HL-60/S4 treated with retinoic acid at 250 ng/mL for 4 days and 3 days (cell line): Measurements from ENCODE around the gene PTPRK.

ENCODE experiments used
- in situ Hi-C: fragments of 300-500 bp; cut with MboI; formaldehyde crosslinking; loops from 2 replicates; pipeline ENCODE4 v1.7.0; 2022; ENCODE audit warnings: low sequenced_read_pairs

The PTPRK gene

GRCh38 chr6:128305228-128305627 is 215.2 kb downstream of the PTPRK start:
- in situ Hi-C loops = no loop called here

DNA sequence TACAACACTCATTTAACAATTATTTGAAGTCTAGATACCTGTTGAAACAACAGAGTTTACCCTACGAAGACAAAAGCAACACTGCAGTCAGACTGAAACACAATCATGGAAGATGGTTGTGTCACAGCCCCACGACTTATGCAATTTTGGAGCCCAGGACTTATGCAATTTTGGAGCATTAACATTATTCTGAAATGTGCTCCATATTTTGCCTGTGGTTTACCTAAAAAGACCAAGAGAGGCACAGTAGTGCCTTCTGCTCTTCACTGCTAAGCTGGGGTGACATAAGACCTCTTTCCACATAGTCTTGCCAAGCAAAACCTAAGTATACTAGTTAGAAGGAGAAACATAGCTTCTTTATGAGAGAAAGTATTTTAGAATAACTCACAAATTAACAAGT is 216.5 kb downstream of the PTPRK start:
- in situ Hi-C loops = no loop called here

DNA sequence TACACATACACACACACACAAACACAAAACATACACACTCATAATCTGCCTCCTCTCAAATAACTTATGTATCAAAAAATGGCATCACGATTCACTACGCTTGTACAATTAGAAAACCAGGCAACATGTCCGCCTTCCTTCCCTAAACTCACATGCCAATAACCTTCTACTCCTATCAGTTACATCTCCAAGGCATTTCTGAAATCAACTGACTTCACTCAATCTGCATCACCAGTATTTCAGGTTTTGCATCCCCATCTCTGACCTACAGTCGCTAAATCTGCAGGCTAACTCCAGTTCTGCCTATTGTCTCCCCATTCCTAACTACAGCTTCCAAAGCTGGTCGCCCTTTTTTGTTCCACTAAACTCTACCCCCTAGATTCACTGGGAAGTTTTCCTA is 217.5 kb downstream of the PTPRK start:
- in situ Hi-C loops = no loop called here

DNA sequence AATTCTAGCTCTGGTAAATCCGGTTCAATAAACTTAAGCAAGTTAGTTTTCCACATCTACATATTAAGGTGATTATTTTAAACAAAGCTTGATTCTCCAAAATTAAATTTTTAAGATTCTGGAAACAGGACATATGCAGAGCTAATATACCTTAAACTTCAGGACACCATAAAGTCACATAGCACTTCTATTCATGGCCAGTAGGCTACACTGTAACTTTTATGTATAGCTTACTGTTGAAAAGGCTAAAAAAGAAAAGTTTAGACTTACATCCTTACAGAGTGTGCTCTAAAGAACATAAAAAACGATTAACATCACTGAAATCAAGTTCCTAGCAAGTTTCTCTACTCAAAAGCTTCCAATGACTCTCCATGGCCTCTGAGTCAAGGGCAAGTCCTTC is 224.7 kb downstream of the PTPRK start:
- in situ Hi-C loops = no loop called here

DNA sequence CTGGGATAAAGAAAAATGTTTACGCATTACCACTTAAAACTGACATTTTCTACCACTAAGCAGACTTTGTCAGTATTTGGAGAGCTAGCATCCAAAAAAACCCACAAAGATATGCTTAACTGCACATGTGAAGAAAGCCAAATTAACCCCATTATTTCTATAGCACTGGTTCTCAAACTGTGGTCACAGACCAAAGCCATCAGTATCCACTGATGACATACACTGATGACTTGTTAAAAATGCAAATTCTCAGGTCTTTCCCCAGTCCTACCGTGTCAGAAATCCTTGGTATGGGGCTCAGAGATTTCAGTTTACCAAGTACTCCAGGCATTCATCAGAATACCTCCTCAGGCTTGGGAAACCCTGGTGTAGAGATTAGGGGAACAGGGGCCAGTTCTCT is 230.2 kb downstream of the PTPRK start:
- in situ Hi-C loops = no loop called here

DNA sequence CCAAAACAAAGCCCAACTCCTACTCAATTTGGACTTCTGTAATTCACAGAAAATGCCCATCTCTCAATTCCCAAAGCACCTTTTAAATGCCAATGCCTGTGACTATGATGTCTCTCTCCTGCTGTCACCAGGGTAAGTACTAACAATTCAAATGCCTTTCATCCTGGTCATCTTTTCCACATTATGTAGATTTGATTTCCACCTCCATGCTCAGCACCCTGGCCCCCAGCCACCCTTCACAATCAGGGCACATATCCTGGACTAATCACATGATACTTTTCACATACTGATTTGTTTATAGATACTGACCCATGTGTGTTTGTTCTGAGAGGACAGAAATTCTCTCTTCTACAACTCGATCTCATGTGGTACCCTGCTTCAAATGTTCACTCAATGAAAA is 236.3 kb downstream of the PTPRK start:
- in situ Hi-C loops = no loop called here

- in situ Hi-C loops = no loop called here
These were observed 237.4 kb downstream of the PTPRK start for GRCh38 chr6:128282961-128283360.

DNA sequence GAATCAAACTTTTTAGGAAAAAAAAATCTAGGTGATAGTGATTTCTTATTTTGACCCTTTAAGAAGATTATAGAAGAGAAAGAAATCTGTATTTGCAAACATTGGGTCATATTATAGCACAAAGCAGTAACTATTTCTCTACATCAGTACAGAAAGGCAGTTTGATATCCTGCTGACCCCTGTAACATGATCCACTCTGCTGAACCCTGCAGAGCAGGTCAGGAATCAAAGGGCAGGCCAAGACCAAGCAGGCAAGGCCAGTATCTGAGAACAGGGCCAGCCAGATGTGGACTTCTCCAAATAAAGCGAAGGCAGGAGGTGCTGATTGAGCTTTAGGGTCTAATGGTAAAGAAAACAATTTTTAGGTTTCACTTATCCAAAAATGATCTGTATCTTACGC is 239.4 kb downstream of the PTPRK start:
- in situ Hi-C loops = no loop called here

DNA sequence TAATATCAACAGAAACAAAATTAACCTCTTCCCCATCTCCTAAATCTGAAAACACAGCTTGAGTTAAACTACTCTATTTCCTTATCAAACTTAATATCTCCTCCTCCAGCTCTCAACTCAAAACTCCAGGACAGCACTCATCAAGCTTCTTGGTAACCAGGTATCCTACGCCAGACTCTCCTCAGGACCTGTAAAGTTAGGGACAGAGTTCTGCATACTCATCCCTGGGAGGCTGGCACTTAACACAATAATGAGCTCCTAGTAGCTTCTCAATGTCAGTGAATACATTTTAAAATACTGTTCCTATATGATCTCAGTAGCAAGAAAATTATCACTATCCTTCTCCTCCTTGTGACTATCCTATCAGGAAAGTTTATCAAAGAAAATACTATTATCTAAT is 240.3 kb downstream of the PTPRK start:
- in situ Hi-C loops = no loop called here

DNA sequence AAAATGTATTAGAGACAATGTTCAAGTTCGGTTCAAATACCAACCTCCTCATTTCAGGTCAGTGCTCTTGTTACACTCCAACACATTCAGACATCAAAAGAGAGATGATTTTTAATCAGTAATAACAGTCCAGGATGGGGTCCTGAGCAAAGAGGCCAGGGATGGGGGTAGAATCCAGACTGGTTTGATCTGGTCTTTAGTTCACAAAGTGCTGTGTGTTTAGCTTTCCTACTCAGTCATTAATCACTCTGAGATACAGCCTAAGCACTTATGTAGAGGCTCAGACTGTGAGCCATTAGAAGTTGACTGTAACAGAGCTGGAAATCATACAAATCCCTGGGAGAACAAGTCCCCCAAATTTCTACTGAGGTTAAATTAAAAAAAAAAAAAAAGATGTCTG is 241.6 kb downstream of the PTPRK start:
- in situ Hi-C loops = no loop called here

- in situ Hi-C loops = no loop called here
These were observed 243.0 kb downstream of the PTPRK start for GRCh38 chr6:128277379-128277778.

DNA sequence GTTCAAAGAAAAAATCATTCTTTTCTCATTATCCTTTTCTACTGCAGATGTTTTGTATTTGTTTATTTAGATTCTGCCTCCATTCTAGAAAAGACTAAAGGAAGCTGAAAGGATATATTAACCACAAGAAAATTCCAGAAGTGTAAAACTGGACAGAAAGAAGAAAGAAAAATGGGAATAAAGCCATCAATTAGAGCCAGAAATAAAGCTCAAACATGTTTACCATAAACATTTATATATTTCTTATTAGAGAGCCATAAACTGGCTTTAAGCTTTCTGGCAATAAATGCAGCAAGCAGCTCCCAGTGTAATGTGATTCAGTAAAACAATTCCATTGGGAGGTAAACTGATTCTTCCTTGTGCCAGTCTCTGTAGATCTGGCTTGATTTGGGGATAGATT is 244.1 kb downstream of the PTPRK start:
- in situ Hi-C loops = no loop called here

DNA sequence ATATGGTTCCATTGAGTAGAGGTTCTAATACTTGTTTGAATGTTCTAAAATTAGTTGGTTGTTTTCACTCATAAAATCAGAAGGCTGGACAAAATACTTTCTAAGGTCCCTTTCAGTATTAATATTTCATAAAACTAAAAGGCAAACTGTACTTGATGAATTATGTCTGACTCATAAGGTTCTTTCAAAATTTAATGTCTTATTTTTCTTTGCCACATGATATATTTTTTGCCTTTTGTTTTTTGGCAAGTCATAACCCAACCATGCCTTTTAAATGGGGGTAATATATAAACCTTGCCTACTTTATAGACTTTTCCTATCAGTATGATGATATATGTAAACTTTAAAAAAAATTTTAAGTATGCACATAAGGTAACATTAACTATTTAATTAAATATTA is 244.7 kb downstream of the PTPRK start:
- in situ Hi-C loops = no loop called here

DNA sequence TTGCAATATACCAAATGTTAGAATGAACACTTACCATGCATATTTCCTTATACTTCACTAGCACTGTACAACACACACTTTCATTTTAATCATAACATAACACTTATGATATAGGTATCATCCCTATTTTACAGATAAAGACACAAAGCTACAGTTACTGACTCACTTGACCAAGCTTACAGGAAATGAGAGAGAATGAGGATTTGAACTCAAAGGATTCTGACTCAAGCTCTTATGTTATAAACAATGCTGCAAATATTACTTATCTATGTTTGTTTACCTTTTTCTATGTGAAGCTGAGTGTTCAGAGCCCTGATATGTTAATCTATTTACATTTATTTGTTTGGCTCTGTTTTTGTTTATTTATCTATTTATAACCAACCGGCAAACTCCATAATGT is 245.4 kb downstream of the PTPRK start:
- in situ Hi-C loops = no loop called here

GRCh38 chr6:128271527-128271926 is 248.9 kb downstream of the PTPRK start:
- in situ Hi-C loops = no loop called here

DNA sequence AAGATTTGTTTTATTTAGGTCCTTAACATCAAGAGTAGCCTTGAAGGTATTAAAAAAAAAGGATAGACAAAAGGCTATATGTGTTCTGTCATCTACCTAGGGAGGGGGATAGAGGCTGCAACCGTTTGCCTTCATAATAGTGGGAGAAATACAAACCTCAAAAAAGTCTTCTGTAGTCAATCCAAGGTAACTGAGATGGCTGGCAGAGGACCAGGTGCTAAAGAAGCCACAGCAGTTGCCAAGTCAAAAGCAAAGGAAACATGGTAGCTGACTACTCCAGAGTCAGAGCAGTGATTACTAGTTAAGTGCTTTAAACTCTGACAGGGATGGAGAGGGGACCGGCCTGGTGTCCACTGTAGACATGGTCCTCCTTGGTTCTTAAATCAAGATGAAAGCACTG is 249.4 kb downstream of the PTPRK start:
- in situ Hi-C loops = no loop called here

- in situ Hi-C loops = no loop called here
These were observed 253.5 kb downstream of the PTPRK start for GRCh38 chr6:128266946-128267345.

- in situ Hi-C loops = no loop called here
These were observed 254.7 kb downstream of the PTPRK start for GRCh38 chr6:128265706-128266105.

DNA sequence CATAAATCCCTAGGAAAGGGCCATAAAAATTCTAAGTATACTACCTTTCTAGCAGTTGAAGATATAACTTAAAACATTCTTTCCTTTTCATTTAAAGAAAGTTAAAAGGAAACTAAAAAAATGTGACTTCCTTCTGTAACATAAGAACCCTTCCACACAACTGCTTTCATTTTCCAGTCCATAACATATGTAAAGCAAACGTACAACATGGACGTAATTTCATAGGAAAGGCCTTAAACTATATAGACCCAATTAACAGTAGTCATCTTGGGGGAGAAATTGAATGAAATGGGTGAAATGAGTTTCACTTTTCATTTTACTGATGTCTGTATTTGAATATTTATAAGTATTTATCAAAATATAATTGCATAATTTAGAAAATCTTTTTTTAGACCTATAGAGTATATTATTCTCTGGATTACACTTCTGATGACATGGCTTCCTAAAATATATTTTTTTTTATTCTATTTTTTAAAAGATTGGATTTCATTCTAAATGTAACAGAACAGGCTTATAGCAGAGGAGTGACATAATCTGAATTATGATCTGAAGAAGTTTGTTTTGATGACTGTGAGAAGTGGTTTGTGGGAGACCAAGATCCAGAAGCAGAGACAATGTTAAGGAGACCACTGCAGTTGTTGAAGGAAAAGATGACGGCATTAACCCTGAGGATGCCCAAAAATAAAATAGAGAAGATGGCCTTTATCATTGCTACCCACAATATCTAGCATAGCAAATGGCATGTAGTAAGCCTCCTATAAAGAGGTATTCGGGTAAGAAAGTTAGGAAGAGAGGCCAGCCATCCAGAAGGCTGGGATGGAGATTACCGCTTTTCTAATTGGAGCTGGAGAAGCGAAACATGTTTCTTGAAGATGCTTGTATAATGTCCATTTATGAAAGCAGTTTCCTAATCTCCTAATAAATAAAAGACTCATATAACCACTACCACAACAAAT is 260.4 kb downstream of the PTPRK start:
- in situ Hi-C loops = no loop called here

- in situ Hi-C loops = no loop called here
These were observed 261.2 kb downstream of the PTPRK start for GRCh38 chr6:128259029-128259724.

GRCh38 chr6:128256095-128256494 is 264.3 kb downstream of the PTPRK start:
- in situ Hi-C loops = no loop called here
